ENCODE data around the gene P2RX1.

Gene P2RX1

DNA sequence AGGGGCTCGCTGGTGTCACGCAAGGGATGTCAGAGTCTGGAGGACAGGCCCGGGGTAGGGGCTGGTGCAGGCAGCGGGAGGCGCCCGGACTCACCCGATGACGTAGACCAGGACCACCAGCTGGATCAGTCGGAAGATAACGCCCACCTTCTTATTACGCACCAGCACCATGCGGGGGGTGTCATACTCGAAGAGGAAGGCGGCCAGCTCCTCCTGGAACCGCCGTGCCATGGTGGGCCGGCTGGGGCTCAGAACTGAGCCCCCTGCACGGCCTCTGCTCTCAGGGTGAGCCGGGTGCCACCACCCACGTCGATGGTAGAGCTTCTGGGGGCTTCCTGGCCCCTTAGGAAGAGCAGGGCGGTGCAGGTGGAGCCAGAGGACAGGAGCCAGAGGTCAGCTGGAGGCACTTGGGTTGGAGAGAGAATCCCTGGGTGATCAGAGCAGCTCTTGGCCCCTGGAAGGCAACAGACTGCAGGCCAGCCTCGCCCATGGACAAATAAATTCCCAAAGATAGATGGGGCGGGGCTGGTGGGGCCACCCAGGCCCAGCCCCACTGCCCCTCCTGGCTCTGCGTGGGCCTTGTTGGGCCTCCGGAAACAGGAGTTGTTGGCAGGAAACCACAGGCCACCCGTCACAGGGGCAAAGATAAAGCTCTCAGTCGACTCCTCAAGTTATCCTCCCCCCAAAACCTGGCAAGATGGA lies at the start of gene P2RX1:
Gene P2RX1 (minus strand): TSS at position 471 of the 702 bp plus-strand sequence. CDS start 240 bp downstream, at position 231.
- peak within 1 kb of the TSS; percentile 33; the same call in 1 of the 2 replicates for H3K9ac ChIP-seq (ENCODE audit: low read length)
- H4K20me1 ChIP-seq (ENCODE audit: low read depth, low read length): no peaks in the 10 kb centered on the region
- H2AFZ ChIP-seq (ENCODE audit: low read depth, low read length, severe bottlenecking): peak within 1 kb of the TSS; percentile 13
- TF ChIP-seq EZH2phosphoT487 (conservative IDR thresholded peaks at IDR 0.05; ENCODE audit: low read length): no peak
- TF ChIP-seq, protein P1, sequence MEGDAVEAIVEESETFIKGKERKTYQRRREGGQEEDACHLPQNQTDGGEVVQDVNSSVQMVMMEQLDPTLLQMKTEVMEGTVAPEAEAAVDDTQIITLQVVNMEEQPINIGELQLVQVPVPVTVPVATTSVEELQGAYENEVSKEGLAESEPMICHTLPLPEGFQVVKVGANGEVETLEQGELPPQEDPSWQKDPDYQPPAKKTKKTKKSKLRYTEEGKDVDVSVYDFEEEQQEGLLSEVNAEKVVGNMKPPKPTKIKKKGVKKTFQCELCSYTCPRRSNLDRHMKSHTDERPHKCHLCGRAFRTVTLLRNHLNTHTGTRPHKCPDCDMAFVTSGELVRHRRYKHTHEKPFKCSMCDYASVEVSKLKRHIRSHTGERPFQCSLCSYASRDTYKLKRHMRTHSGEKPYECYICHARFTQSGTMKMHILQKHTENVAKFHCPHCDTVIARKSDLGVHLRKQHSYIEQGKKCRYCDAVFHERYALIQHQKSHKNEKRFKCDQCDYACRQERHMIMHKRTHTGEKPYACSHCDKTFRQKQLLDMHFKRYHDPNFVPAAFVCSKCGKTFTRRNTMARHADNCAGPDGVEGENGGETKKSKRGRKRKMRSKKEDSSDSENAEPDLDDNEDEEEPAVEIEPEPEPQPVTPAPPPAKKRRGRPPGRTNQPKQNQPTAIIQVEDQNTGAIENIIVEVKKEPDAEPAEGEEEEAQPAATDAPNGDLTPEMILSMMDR (IDR thresholded peaks at IDR 0.05; ENCODE audit: insufficient read depth, low read length, poor library complexity, severe bottlenecking): no peak
- peaks cover 6% of the 10 kb centered on the region; the same call in 1 of the 2 replicates for H3F3A ChIP-seq (ENCODE audit: insufficient read depth)
- no peaks in the 10 kb centered on the region for H3K36me3 ChIP-seq (ENCODE audit: low read length)
- no peaks in the 10 kb centered on the region for H3K27me3 ChIP-seq (ENCODE audit: low read length)
- H3K4me3 ChIP-seq (ENCODE audit: insufficient read depth, low read length, poor library complexity, severe bottlenecking): no peak within 1 kb of the TSS
- no peaks in the 10 kb centered on the region for H3K9me3 ChIP-seq (ENCODE audit: insufficient read depth, low read length)
- H3K27ac ChIP-seq (ENCODE audit: low read depth, low read length): peak within 1 kb of the TSS; percentile 18
- no peaks in the 10 kb centered on the region for H3K9me2 ChIP-seq (replicated peaks; ENCODE audit: insufficient read depth, low read length)
- no peaks in the 10 kb centered on the region for H3K79me2 ChIP-seq (ENCODE audit: insufficient read depth, low read length)
- peak within 1 kb of the TSS; percentile 34 for H3K4me2 ChIP-seq (ENCODE audit: low read depth, low read length, poor library complexity, severe bottlenecking)

DNA sequence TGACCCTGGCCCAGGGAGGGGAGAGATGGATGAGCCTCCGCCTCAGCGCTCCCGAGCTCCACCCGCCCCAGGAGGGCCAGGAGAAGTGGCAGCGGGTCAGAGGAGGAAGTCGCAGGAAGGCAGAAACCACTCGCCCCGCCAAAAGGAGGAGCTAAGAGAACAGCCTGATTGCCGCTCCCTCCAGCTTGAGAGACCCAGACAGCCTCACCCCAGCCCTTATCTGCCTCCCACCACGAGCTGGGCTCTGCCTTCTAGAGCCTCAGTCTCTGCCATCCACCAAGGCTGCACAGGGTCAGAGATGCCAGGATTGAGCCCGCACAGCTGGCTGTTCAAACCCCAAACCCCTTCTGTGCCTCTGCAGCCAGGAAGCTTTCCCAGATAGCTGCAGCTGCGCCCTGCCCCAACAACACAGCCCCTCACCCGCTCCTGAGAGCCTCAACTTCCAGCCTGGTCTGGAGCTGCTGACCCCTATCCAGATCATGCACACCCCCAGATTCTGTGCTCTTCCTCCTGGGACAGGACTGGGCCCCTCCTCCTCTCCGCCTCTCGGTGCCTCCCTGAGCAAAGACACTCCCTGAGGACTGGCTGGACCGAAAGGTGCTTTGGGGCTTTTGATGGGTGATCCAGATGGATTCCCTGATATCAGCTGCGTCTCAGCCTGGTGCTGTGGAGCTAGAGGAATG lies 49.0 kb upstream of the P2RX1 start:
- Histone ChIP-seq H3K9ac (ENCODE audit: low read length) (peak overlapping the region; percentile 98), H3K4me2 (ENCODE audit: low read depth, low read length, poor library complexity, severe bottlenecking) (peak overlapping the region; percentile 93), H3K4me3 (ENCODE audit: insufficient read depth, low read length, poor library complexity, severe bottlenecking) (peak overlapping the region; percentile 85), H3K36me3 (ENCODE audit: low read length) (0 out of 2 replicates have a peak, but pooled peaks cover 5% of the 10 kb centered on the region), H3K79me2 (ENCODE audit: insufficient read depth, low read length) (peaks cover 35% of the 10 kb centered on the region), H4K20me1 (ENCODE audit: low read depth, low read length) (peaks cover 8% of the 10 kb centered on the region), H2AFZ (ENCODE audit: low read depth, low read length, severe bottlenecking) (peak overlapping the region; percentile 36), H3K27ac (ENCODE audit: low read depth, low read length) (peak overlapping the region; percentile 95), H3K27me3 (ENCODE audit: low read length) (no peaks in the 10 kb centered on the region), H3F3A (ENCODE audit: insufficient read depth) (peaks cover 34% of the 10 kb centered on the region), H3K9me2 (replicated peaks; ENCODE audit: insufficient read depth, low read length) (no peaks in the 10 kb centered on the region), H3K9me3 (ENCODE audit: insufficient read depth, low read length) (no peaks in the 10 kb centered on the region)
- TF ChIP-seq, protein P1 (IDR thresholded peaks at IDR 0.05; ENCODE audit: insufficient read depth, low read length, poor library complexity, severe bottlenecking): no peak
- no peak for TF ChIP-seq EZH2phosphoT487 (conservative IDR thresholded peaks at IDR 0.05; ENCODE audit: low read length)

DNA sequence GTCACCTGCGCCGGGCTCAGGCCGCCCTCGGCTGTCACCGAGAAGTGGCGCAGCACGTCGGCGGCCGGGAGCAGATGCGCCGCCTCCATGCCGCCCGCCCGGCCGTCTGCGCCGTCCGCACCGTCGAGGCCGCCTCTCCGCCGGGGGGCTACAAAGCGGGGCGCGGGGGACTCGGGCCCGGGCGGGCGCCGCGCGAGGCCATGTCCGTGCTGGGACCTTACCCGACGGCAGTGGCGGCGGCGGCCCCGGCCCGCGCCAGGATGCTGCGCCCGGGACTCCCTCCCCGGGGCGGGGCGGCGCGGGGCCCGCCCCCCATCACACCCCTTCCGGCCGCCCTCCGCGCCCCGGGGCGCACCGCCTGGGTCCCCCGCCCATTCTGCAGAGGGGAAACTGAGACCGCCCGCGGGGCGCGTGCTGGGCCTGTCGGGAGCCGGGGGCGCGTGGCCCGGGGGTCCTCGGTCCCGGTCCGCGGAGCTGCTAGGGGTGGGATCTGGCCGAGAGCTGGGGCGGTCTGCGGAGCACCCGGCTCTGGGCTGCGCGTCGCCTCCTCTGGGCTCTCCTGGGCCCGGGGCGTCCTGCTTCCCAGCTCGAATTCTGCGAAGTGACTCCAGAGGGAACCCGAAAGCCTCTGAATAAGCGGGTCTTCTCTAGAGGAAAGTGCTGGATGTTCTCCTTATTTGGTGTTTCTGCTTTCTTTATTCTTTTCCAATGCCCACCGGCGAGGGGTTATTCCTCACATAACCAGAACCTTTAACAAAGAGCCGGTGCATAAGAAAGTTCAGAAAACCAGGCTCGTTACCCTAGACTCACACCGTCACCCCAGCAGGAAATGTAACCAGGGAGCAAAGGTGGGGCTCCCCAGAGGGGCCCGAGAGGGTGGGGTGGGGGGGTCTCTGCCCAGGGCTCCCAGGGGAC lies 48.2 kb upstream of the P2RX1 start, which contains the start of gene ATP2A3:
Gene ATP2A3 (minus strand): TSS at position 235 of the 915 bp plus-strand sequence. CDS start 146 bp downstream, at position 89.
- Histone ChIP-seq H3K27me3 (ENCODE audit: low read length) (no peaks in the 10 kb centered on the region), H3K79me2 (ENCODE audit: insufficient read depth, low read length) (peaks cover 43% of the 10 kb centered on the region), H3K9me2 (replicated peaks; ENCODE audit: insufficient read depth, low read length) (no peaks in the 10 kb centered on the region), H3K4me3 (ENCODE audit: insufficient read depth, low read length, poor library complexity, severe bottlenecking) (peak within 1 kb of the TSS; percentile 85), H3K27ac (ENCODE audit: low read depth, low read length) (peak within 1 kb of the TSS; percentile 95), H4K20me1 (ENCODE audit: low read depth, low read length) (peaks cover 11% of the 10 kb centered on the region), H3K36me3 (ENCODE audit: low read length) (0 out of 2 replicates have a peak, but pooled peaks cover 5% of the 10 kb centered on the region), H2AFZ (ENCODE audit: low read depth, low read length, severe bottlenecking) (peak within 1 kb of the TSS; percentile 36), H3K4me2 (ENCODE audit: low read depth, low read length, poor library complexity, severe bottlenecking) (peak within 1 kb of the TSS; percentile 93), H3K9me3 (ENCODE audit: insufficient read depth, low read length) (no peaks in the 10 kb centered on the region), H3F3A (ENCODE audit: insufficient read depth) (peaks cover 34% of the 10 kb centered on the region), H3K9ac (ENCODE audit: low read length) (peak within 1 kb of the TSS; percentile 98)
- TF ChIP-seq, protein P1 (IDR thresholded peaks at IDR 0.05; ENCODE audit: insufficient read depth, low read length, poor library complexity, severe bottlenecking): no peak
- TF ChIP-seq EZH2phosphoT487 (conservative IDR thresholded peaks at IDR 0.05; ENCODE audit: low read length): no peak
